HCT116 (cell line): ENCODE results near the gene APCDD1L. TPM values are rescaled to one million over a fixed set of nuclear protein-coding genes. Genes with fewer than 3 reads are reported as not detected.

Experiments
- ATAC-seq: fragments of 200-7000 bp; cut with Tn5 transposase; 2 replicates; pipeline ENCODE4 v1.9.1; 2020; ENCODE audit warnings: mild to moderate bottlenecking, moderate library complexity
- BruUV-seq: library from RNA; stranded (reverse); fragments of 400-500 nt; replicated peaks from 2 replicates; lab custom pipeline; 2021; lab: Mats Ljungman, UMichigan
- CTCF ChIA-PET: fragments of 300-600 bp; sonication (Branson Sonifier 250); formaldehyde crosslinking; loops from one replicate; lab custom pipeline; 2021; ENCODE audit warnings: antibody characterized with exemption; lab: Charles Lee
- POLR2A ChIA-PET: fragments of 300-600, 350-600 bp; sonication (Branson Sonifier 250); formaldehyde crosslinking; loops from one replicate; lab custom pipeline; 2021; ENCODE audit warnings: antibody characterized with exemption; lab: Charles Lee
- RAD21 ChIA-PET, 2 experiments: fragments of 300-600 bp; sonication (Branson Sonifier 250); formaldehyde crosslinking; loops; one replicate each; lab custom pipeline; 2023; ENCODE audit warnings: low total read pairs in 2 of 2; ENCODE audit not compliant: uncharacterized antibody in 2 of 2, unreplicated experiment in 2 of 2, low non-redundant PET in 1 of 2; lab: Charles Lee
- DNase-seq: peaks from one replicate; pipeline ENCODE4 v3.0.0-alpha.2; 2010; ENCODE audit warnings: low read depth, low spot score
- H2AFZ ChIP-seq: fragments of 200-600 bp; shearing (Covaris generic), sonication (generic); 2 replicates; pipeline ENCODE4 v1.6.1; 2017; ENCODE audit warnings: low read depth, mixed run types, mixed read lengths, antibody characterized with exemption, low read length; ENCODE audit not compliant: poor library complexity, severe bottlenecking
- H3K27ac ChIP-seq: 2 replicates; pipeline ENCODE4 v1.5.1; 2012; ENCODE audit warnings: low read depth, low read length
- H3K27me3 ChIP-seq: fragments of 200-600 bp; sonication (generic); 2 replicates; pipeline ENCODE4 v1.6.1; 2016; ENCODE audit warnings: mixed run types, low read length, mixed read lengths; ENCODE audit not compliant: insufficient read depth
- H3K36me3 ChIP-seq, 2 experiments: fragments of 200-500 bp in 1 of 2; fragments of 200-600 bp in 1 of 2; sonication (Bioruptor generic) in 1 of 2; sonication (generic) in 1 of 2; 2 replicates each; pipeline versions ENCODE4 v1.5.1 to v1.6.1; 2014 to 2016; ENCODE audit warnings: low read length in 2 of 2, inconsistent platforms in 1 of 2, mixed read lengths in 1 of 2, mixed run types in 1 of 2; ENCODE audit not compliant: insufficient read depth in 2 of 2, control insufficient read depth in 1 of 2
- H3K4me1 ChIP-seq, 2 experiments: fragments of 200-600 bp in 1 of 2; sonication (generic) in 1 of 2; 2 replicates each; pipeline versions ENCODE4 v1.5.1 to v1.6.1; 2012 to 2017; ENCODE audit warnings: low read length in 2 of 2, inconsistent platforms in 1 of 2, mild to moderate bottlenecking in 1 of 2, mixed read lengths in 1 of 2, mixed run types in 1 of 2, moderate library complexity in 1 of 2; ENCODE audit not compliant: insufficient read depth in 2 of 2, control insufficient read depth in 1 of 2
- H3K4me2 ChIP-seq: fragments of 200-600 bp; sonication (generic); 2 replicates; pipeline ENCODE4 v1.6.1; 2017; ENCODE audit warnings: mixed run types, low read length, mixed read lengths
- H3K4me3 ChIP-seq, 2 experiments: fragments of 200-600 bp in 1 of 2; sonication (generic) in 1 of 2; replicated peaks in 1 of 2; 2 replicates each; pipeline ENCODE4 v1.5.1; 2011 to 2016; ENCODE audit warnings: low read length in 2 of 2, control low read depth in 1 of 2, low read depth in 1 of 2, mild to moderate bottlenecking in 1 of 2, mixed read lengths in 1 of 2, mixed run types in 1 of 2
- H3K79me2 ChIP-seq: fragments of 200-600 bp; sonication (generic); 2 replicates; pipeline ENCODE4 v1.6.1; 2017; ENCODE audit warnings: mild to moderate bottlenecking, mixed run types, low read length, moderate library complexity, mixed read lengths; ENCODE audit not compliant: insufficient read depth
- H3K9ac ChIP-seq: fragments of 200-600 bp; sonication (generic); 2 replicates; pipeline ENCODE4 v1.6.1; 2016; ENCODE audit warnings: low read length, mixed read lengths
- H3K9me2 ChIP-seq: fragments of 200-600 bp; sonication (generic), shearing (Covaris generic); 2 replicates; pipeline ENCODE4 v1.6.1; 2017; ENCODE audit warnings: mixed run types, mild to moderate bottlenecking, moderate library complexity; ENCODE audit not compliant: insufficient read depth
- H3K9me3 ChIP-seq, 2 experiments: fragments of 200-500 bp in 1 of 2; fragments of 200-600 bp in 1 of 2; sonication (Bioruptor generic) in 1 of 2; sonication (generic) in 1 of 2; 2 replicates each; pipeline ENCODE4 v1.6.1; 2014 to 2017; ENCODE audit warnings: low read length in 2 of 2, mixed read lengths in 2 of 2, inconsistent platforms in 1 of 2, low read depth in 1 of 2, mild to moderate bottlenecking in 1 of 2, mixed run types in 1 of 2, moderate library complexity in 1 of 2; ENCODE audit not compliant: control insufficient read depth in 1 of 2, insufficient read depth in 1 of 2
- H4K20me1 ChIP-seq: fragments of 200-600 bp; sonication (generic), shearing (Covaris generic); 2 replicates; pipeline ENCODE4 v1.6.1; 2017; ENCODE audit warnings: mixed run types, mild to moderate bottlenecking, moderate library complexity; ENCODE audit not compliant: insufficient read depth
- ATF3 ChIP-seq: IDR thresholded peaks from 2 replicates; pipeline ENCODE4 v1.6.1; 2012
- CEBPB ChIP-seq: IDR thresholded peaks from 2 replicates; pipeline ENCODE4 v1.6.1; 2012; ENCODE audit warnings: low read depth
- EGR1 ChIP-seq: IDR thresholded peaks from 2 replicates; pipeline ENCODE4 v1.6.1; 2012; ENCODE audit warnings: low read depth
- EZH2 ChIP-seq: fragments of 200-600 bp; sonication (generic); IDR thresholded peaks from 2 replicates; pipeline ENCODE4 v1.6.1; 2017; ENCODE audit warnings: antibody characterized with exemption, mixed run types
- FOSL1 ChIP-seq: IDR thresholded peaks from 2 replicates; pipeline ENCODE4 v1.6.1; 2012; ENCODE audit warnings: low read depth
- JUND ChIP-seq: IDR thresholded peaks from 2 replicates; pipeline ENCODE4 v1.6.1; 2012
- MAX ChIP-seq: IDR thresholded peaks from 2 replicates; pipeline ENCODE4 v1.6.1; 2012
- POLR2A ChIP-seq: IDR thresholded peaks from 2 replicates; pipeline ENCODE4 v1.7.0; 2011; ENCODE audit warnings: borderline replicate concordance; ENCODE audit not compliant: insufficient read depth, insufficient read length; ENCODE audit errors: extremely low read depth
- RAD21 ChIP-seq: IDR thresholded peaks from 2 replicates; pipeline ENCODE4 v1.6.1; 2012; ENCODE audit warnings: low read depth, mild to moderate bottlenecking
- SIN3A ChIP-seq: IDR thresholded peaks from 2 replicates; pipeline ENCODE4 v1.6.1; 2012; ENCODE audit warnings: low read depth
- SRF ChIP-seq: IDR thresholded peaks from 2 replicates; pipeline ENCODE4 v1.6.1; 2012; ENCODE audit warnings: low read depth
- TCF7L2 ChIP-seq: IDR thresholded peaks from 2 replicates; pipeline ENCODE4 v1.7.0; 2011; ENCODE audit warnings: borderline replicate concordance, inconsistent platforms; ENCODE audit not compliant: insufficient read depth, insufficient read length; ENCODE audit errors: extremely low read depth
- YY1 ChIP-seq: IDR thresholded peaks from 2 replicates; pipeline ENCODE4 v1.6.1; 2011; ENCODE audit warnings: low read length, low read depth, moderate library complexity, mild to moderate bottlenecking; ENCODE audit not compliant: insufficient replicate concordance; ENCODE audit errors: extremely low read depth
- ZBTB33 ChIP-seq: IDR thresholded peaks from 2 replicates; pipeline ENCODE4 v1.6.1; 2011; ENCODE audit warnings: mild to moderate bottlenecking, low read length, moderate library complexity; ENCODE audit not compliant: insufficient replicate concordance; ENCODE audit errors: extremely low read depth
- ZFX ChIP-seq: fragments of 450-650 bp; IDR thresholded peaks from 2 replicates; pipeline ENCODE4 v1.6.1; 2017
- ZNF274 ChIP-seq: fragments of 200-500 bp; sonication (Bioruptor generic); IDR thresholded peaks from 2 replicates; pipeline ENCODE4 v1.6.1; 2014; ENCODE audit warnings: mild to moderate bottlenecking, low read depth, low read length, inconsistent platforms
- intact Hi-C: fragments of 100-400 bp; cut with micrococcal nuclease; formaldehyde crosslinking; loops from 2 replicates; pipeline ENCODE4 v1.10.0; 2022
- total RNA-seq: library from RNA; stranded (reverse); gene quantifications from one replicate; pipeline ENCODE4 v1.2.1, GENCODE V29; 2021; ENCODE audit not compliant: unreplicated experiment
- TF ChIP-seq, protein P1 (sequence below), 3 experiments: fragments of 200-600 bp in 1 of 3; sonication (generic) in 1 of 3; IDR thresholded peaks in 2 of 3; conservative IDR thresholded peaks in 1 of 3; 2 replicates each; pipeline ENCODE4 v1.5.1; 2012 to 2017; ENCODE audit warnings: low read depth in 2 of 3, low read length in 2 of 3, antibody characterized with exemption in 1 of 3, borderline replicate concordance in 1 of 3, control low read depth in 1 of 3, mild to moderate bottlenecking in 1 of 3, mixed read lengths in 1 of 3, mixed run types in 1 of 3, moderate library complexity in 1 of 3; ENCODE audit not compliant: insufficient read depth in 1 of 3

APCDD1L gene
- total RNA-seq, 1 experiment from 2014 or later = not detected

DNA sequence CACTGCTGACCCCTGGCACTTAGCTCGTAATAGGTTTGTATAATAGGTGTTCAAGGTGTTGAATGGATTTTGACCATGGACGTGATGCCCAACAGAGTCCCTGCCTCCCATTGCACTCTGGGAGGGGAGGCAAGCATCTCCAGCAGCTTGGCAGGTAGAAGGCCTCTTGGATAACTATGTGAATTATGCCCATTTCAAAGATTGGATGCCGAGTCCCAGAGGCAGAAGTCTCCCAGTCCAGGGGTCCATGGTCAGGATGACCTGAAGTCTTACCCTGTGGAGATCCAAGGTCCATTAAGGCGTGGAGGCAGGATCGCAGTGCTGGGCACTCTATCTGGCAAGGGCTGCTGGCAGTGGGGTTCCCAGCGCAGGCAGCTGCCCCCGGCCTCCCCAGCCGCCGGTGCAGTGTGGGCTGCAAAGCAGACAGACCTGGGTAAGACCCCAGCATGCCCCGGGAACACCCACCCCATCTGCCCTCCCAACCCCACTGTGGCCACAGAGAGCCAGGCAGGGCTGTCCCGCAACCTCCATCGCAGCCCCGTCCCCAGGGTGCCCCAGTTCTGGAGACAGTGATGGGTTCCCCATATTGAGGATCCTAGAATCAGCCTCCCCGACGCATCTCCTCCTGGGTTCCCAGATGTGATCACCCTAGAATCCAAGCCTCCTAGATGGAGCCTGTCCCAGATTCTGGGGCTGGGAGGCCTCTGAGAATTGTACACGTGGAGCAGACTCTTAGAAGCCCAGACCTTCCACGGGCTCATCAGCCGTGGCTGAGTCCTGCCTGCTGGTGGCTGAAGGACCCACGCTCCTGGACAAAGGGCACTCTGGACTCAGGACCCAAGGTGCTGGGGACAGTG, 44.6 kb downstream of the APCDD1L start:
- Histone ChIP-seq H3K9me3 (no peaks in the 10 kb centered on the region), H4K20me1 (no peaks in the 10 kb centered on the region), H3K9me2 (no peaks in the 10 kb centered on the region), H3K4me1 (no peaks in the 10 kb centered on the region), H3K79me2 (no peaks in the 10 kb centered on the region), H3K27ac (no peak overlapping the region), H3K4me3 (no peak overlapping the region), H3K4me2 (no peak overlapping the region), H2AFZ (no peak overlapping the region), H3K36me3 (no peaks in the 10 kb centered on the region), H3K27me3 (no peaks in the 10 kb centered on the region), H3K9ac (no peak overlapping the region)
- ChIA-PET CTCF (no interaction called here), RAD21 (no interaction called here), POLR2A (no interaction called here)
- intact Hi-C loops = no loop called here
- DNase-seq (no peak), ATAC-seq (no peak)
- no peak for TF ChIP-seq POLR2A
- no peak for TF ChIP-seq YY1
- TF ChIP-seq EGR1 = no peak
- TF ChIP-seq ZFX = no peak
- TF ChIP-seq TCF7L2 = no peak
- TF ChIP-seq EZH2 = no peak
- no peak for TF ChIP-seq ZBTB33
- TF ChIP-seq ZNF274 = no peak
- TF ChIP-seq SRF = no peak
- no peak for TF ChIP-seq SIN3A
- TF ChIP-seq FOSL1 = no peak
- no peak for TF ChIP-seq RAD21
- TF ChIP-seq ATF3 = no peak
- no peak for TF ChIP-seq CEBPB
- TF ChIP-seq MAX = no peak
- TF ChIP-seq, protein P1, sequence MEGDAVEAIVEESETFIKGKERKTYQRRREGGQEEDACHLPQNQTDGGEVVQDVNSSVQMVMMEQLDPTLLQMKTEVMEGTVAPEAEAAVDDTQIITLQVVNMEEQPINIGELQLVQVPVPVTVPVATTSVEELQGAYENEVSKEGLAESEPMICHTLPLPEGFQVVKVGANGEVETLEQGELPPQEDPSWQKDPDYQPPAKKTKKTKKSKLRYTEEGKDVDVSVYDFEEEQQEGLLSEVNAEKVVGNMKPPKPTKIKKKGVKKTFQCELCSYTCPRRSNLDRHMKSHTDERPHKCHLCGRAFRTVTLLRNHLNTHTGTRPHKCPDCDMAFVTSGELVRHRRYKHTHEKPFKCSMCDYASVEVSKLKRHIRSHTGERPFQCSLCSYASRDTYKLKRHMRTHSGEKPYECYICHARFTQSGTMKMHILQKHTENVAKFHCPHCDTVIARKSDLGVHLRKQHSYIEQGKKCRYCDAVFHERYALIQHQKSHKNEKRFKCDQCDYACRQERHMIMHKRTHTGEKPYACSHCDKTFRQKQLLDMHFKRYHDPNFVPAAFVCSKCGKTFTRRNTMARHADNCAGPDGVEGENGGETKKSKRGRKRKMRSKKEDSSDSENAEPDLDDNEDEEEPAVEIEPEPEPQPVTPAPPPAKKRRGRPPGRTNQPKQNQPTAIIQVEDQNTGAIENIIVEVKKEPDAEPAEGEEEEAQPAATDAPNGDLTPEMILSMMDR (IDR thresholded peaks at IDR 0.05 in 2 of 3, conservative IDR thresholded peaks at IDR 0.05 in 1 of 3; ENCODE audit: borderline replicate concordance in 1 of 3, insufficient read depth in 1 of 3, low read depth in 2 of 3, low read length in 2 of 3) = no peak
- TF ChIP-seq JUND = no peak
- BruUV-seq = no TSS peak
